GM12878 (cell line): ENCODE data around the gene COQ8B. TPM values are rescaled to one million over a fixed set of nuclear protein-coding genes. Genes with fewer than 3 reads are reported as not detected.

ENCODE experiments used
- ATAC-seq: fragments of 200-7000 bp; cut with Tn5 transposase; 3 replicates; pipeline ENCODE4 v1.9.1; 2020; ENCODE audit warnings: mild to moderate bottlenecking, moderate library complexity
- BruUV-seq: library from RNA; stranded (reverse); fragments of 400-500 nt; replicated peaks from 2 replicates; lab custom pipeline; 2021; lab: Mats Ljungman, UMichigan
- CTCF ChIA-PET: fragments of 300-600 bp; sonication (Branson Sonifier 250); formaldehyde crosslinking; extraction: SDS; loops from one replicate; lab custom pipeline; 2021; ENCODE audit warnings: inconsistent platforms; lab: Yijun Ruan, JAX
- POLR2A ChIA-PET: fragments of 350-600 bp; formaldehyde crosslinking; extraction: SDS; loops from one replicate; lab custom pipeline; 2021; ENCODE audit warnings: inconsistent platforms; lab: Charles Lee
- RAD21 ChIA-PET: fragments of 300-600 bp; sonication (Branson Sonifier 250); formaldehyde crosslinking; loops from one replicate; lab custom pipeline; 2023; ENCODE audit warnings: antibody characterized with exemption; ENCODE audit not compliant: unreplicated experiment; lab: Charles Lee
- SMC1A ChIA-PET: fragments of 300-600 bp; sonication (Branson Sonifier 250); formaldehyde crosslinking; loops from one replicate; lab custom pipeline; 2023; ENCODE audit not compliant: unreplicated experiment, uncharacterized antibody; lab: Charles Lee
- DNase-seq: peaks from one replicate; pipeline ENCODE4 v3.0.0-alpha.2; 2011; ENCODE audit warnings: low read depth, low spot score
- FAIRE-seq: peaks from 3 replicates; lab custom pipeline; 2011; peaks lifted over from hg19 to GRCh38; lab: Jason Lieb, UNC
- H2AFZ ChIP-seq: 2 replicates; pipeline ENCODE4 v1.6.0; 2011; ENCODE audit warnings: low read depth, low read length, control low read depth; ENCODE audit not compliant: control insufficient read depth
- H3K27ac ChIP-seq: 2 replicates; pipeline ENCODE4 v1.5.1; 2011; ENCODE audit warnings: control low read depth; ENCODE audit not compliant: control insufficient read depth, insufficient read depth
- H3K27me3 ChIP-seq, 2 experiments: replicated peaks in 1 of 2; 2 replicates each; pipeline versions ENCODE4 v1.6.0 to v1.6.1; 2011; ENCODE audit warnings: low read length in 1 of 2; ENCODE audit not compliant: control insufficient read depth in 2 of 2, insufficient read depth in 2 of 2
- H3K36me3 ChIP-seq, 2 experiments: 2 replicates each; pipeline ENCODE4 v1.5.1; 2011; ENCODE audit warnings: low read length in 1 of 2; ENCODE audit not compliant: control insufficient read depth in 2 of 2, insufficient read depth in 2 of 2
- H3K4me1 ChIP-seq: 2 replicates; pipeline ENCODE4 v1.6.1; 2011; ENCODE audit warnings: mild to moderate bottlenecking, low read length, moderate library complexity, mixed read lengths; ENCODE audit not compliant: control insufficient read depth, insufficient read depth
- H3K4me2 ChIP-seq: 2 replicates; pipeline ENCODE4 v1.6.0; 2011; ENCODE audit warnings: control low read depth; ENCODE audit not compliant: control insufficient read depth, insufficient read depth
- H3K4me3 ChIP-seq: fragments of 200-600 bp; sonication (generic); 2 replicates; pipeline ENCODE4 v1.5.1; 2016
- H3K79me2 ChIP-seq: 2 replicates; pipeline ENCODE4 v1.6.0; 2011; ENCODE audit warnings: low read length; ENCODE audit not compliant: control insufficient read depth, insufficient read depth
- H3K9ac ChIP-seq: 2 replicates; pipeline ENCODE4 v1.8.0; 2011; ENCODE audit warnings: low read length, control low read depth, mixed read lengths; ENCODE audit not compliant: control insufficient read depth, insufficient read depth
- H3K9me3 ChIP-seq: replicated peaks from 3 replicates; pipeline ENCODE4 v1.5.1; 2011; ENCODE audit warnings: mild to moderate bottlenecking, low read length; ENCODE audit not compliant: control insufficient read depth, insufficient read depth
- H4K20me1 ChIP-seq: 2 replicates; pipeline ENCODE4 v1.6.0; 2011; ENCODE audit not compliant: control insufficient read depth, insufficient read depth
- BACH1 ChIP-seq: fragments of 450-650 bp; IDR thresholded peaks from 2 replicates; pipeline ENCODE4 v1.6.1; 2017; ENCODE audit warnings: mild to moderate bottlenecking, borderline replicate concordance
- BHLHE40 ChIP-seq, 2 experiments: fragments of 450-650 bp in 1 of 2; IDR thresholded peaks; 2 replicates each; pipeline ENCODE4 v1.6.1; 2011 to 2017; ENCODE audit warnings: low read depth in 2 of 2, borderline replicate concordance in 1 of 2, improper control_type of control experiment in 1 of 2, low read length in 1 of 2, mild to moderate bottlenecking in 1 of 2
- FOXM1 ChIP-seq: IDR thresholded peaks from 2 replicates; pipeline ENCODE4 v1.6.1; 2012; ENCODE audit warnings: low read depth, mild to moderate bottlenecking, inconsistent platforms, low read length, moderate library complexity
- HDAC2 ChIP-seq: fragments of 200-600 bp; sonication (generic); IDR thresholded peaks from 2 replicates; pipeline ENCODE4 v1.6.1; 2017
- HDAC6 ChIP-seq: fragments of 200-600 bp; sonication (generic); IDR thresholded peaks from one replicate; pipeline ENCODE4 v1.8.0; 2017; ENCODE audit warnings: antibody characterized with exemption; ENCODE audit not compliant: unreplicated experiment
- IRF5 ChIP-seq: fragments of 450-650 bp; IDR thresholded peaks from 2 replicates; pipeline ENCODE4 v1.6.1; 2017; ENCODE audit warnings: borderline replicate concordance
- JUND ChIP-seq: IDR thresholded peaks from 2 replicates; pipeline ENCODE4 v1.6.1; 2012; ENCODE audit warnings: low read depth, mild to moderate bottlenecking, low read length, improper control_type of control experiment, moderate library complexity
- KAT2A ChIP-seq: conservative IDR thresholded peaks from 2 replicates; pipeline ENCODE4 v1.6.1; 2011; ENCODE audit warnings: low read depth, low read length; ENCODE audit not compliant: control insufficient read depth
- MEF2A ChIP-seq: IDR thresholded peaks from 2 replicates; pipeline ENCODE4 v1.6.1; 2011; ENCODE audit warnings: low read depth, mild to moderate bottlenecking, low read length, moderate library complexity; ENCODE audit not compliant: insufficient read depth
- MTA3 ChIP-seq: IDR thresholded peaks from 2 replicates; pipeline ENCODE4 v1.6.1; 2012; ENCODE audit warnings: low read length, inconsistent platforms, borderline replicate concordance
- POLR2A ChIP-seq: IDR thresholded peaks from 2 replicates; pipeline ENCODE4 v1.6.1; 2011; ENCODE audit warnings: low read depth, mild to moderate bottlenecking, low read length
- SREBF2 ChIP-seq: IDR thresholded peaks from 2 replicates; pipeline ENCODE4 v1.6.1; 2012; ENCODE audit warnings: mild to moderate bottlenecking, low read length
- ZBTB40 ChIP-seq: fragments of 450-650 bp; IDR thresholded peaks from 2 replicates; pipeline ENCODE4 v1.6.1; 2016; ENCODE audit warnings: mild to moderate bottlenecking, moderate library complexity, borderline replicate concordance
- ZNF622 ChIP-seq: fragments of 450-650 bp; IDR thresholded peaks from 2 replicates; pipeline ENCODE4 v1.6.1; 2017; ENCODE audit warnings: mild to moderate bottlenecking, inconsistent platforms
- WGBS: methylation state at CpG from one replicate; pipeline ENCODE4 v1.1.6; 2016; ENCODE audit warnings: low lambda C conversion rate; ENCODE audit not compliant: insufficient replicate concordance, insufficient coverage; ENCODE audit errors: missing lambda C conversion rate; 5-methylcytosine and 5-hydroxymethylcytosine counted together
- in situ Hi-C: fragments of 300-500 bp; cut with MboI; formaldehyde crosslinking; loops from 9 replicates; pipeline ENCODE4 v1.14.3; 2018; ENCODE audit warnings: mixed read lengths
- intact Hi-C: fragments of 100-400 bp; cut with micrococcal nuclease; formaldehyde crosslinking; loops from one replicate; pipeline ENCODE4 v1.14.2; 2022; ENCODE audit not compliant: unreplicated experiment
- polyA plus RNA-seq, 11 experiments: library from polyadenylated mRNA; depleted of rRNA in 4 of 11; unstranded in 6 of 11; stranded (reverse) in 5 of 11; fragments of >200 nt; fragmentation: Nextera tagmentation in 4 of 11; fragmentation: Illumina TruSeq in 1 of 11; extraction: Ambion mirVana in 4 of 11; extraction: Trizol in 1 of 11; gene quantifications; 1 replicate in 1 of 11; 2 replicates in 10 of 11; pipeline versions ENCODE4 v1.2.1 to v1.2.3, GENCODE V29; 2011 to 2016; ENCODE audit warnings: inconsistent platforms in 2 of 11, missing spikeins in 2 of 11, low read depth in 1 of 11
- total RNA-seq, 4 experiments: library from RNA; depleted of rRNA in 3 of 4; stranded (reverse); fragments of >200 nt in 3 of 4; fragmentation: Illumina TruSeq in 1 of 4; extraction: Trizol in 1 of 4; gene quantifications; 2 replicates each; pipeline versions ENCODE4 v1.2.1 to v1.2.3, GENCODE V29; 2013 to 2021

Gene COQ8B
- total and polyA plus RNA-seq, 10 of the 15 experiments (the other 5 are each of a cell fraction or from before 2014, with no cell fraction given) = 0.39 to 37.1 (median 16.8) TPM

- ChIA-PET CTCF (interaction anchor here (1.4 to 4.5 kb wide), 4 partner anchors 63 to 79 kb away, joined by 5 to 26 read pairs (median 7); no protein-coding TSS in a partner anchor), POLR2A (interaction anchor here (1.5 kb wide), 1 partner anchor 26 kb away, joined by 5 read pairs; the partner anchor contains the start of genes COQ8B and ITPKC), RAD21 (no interaction called here), SMC1A (interaction anchor here (1.5 kb wide), 1 partner anchor 79 kb away, joined by 3 read pairs; no protein-coding TSS in a partner anchor)
- no peak for ATAC-seq
- H3K27me3 ChIP-seq = no peaks in the 10 kb centered on the region
- DNase-seq = no peak
- FAIRE-seq = no peak
- H3K4me1 ChIP-seq = no peaks in the 10 kb centered on the region
- no peak overlapping the region for H3K9ac ChIP-seq
- no peaks in the 10 kb centered on the region for H3K79me2 ChIP-seq
- H3K27ac ChIP-seq = no peak overlapping the region
- in situ Hi-C loops (no loop called here), intact Hi-C loops (no loop called here)
- no peaks in the 10 kb centered on the region for H3K9me3 ChIP-seq
- no TSS peak for BruUV-seq
- no peak overlapping the region for H2AFZ ChIP-seq
- 85% methylated on average over 16 of the region's 17 CpGs for WGBS
- TF ChIP-seq ZBTB40 = no peak
- no peak for TF ChIP-seq MEF2A
- no peak for TF ChIP-seq BACH1
- no peak for TF ChIP-seq KAT2A
- TF ChIP-seq BHLHE40 (IDR thresholded peaks at IDR 0.05; ENCODE audit: borderline replicate concordance in 1 of 2, low read depth in 2 of 2, low read length in 1 of 2) = no peak
- TF ChIP-seq MTA3 = no peak
- no peak for TF ChIP-seq HDAC6
- no peak for TF ChIP-seq POLR2A
- no peak for TF ChIP-seq SREBF2
- TF ChIP-seq ZNF622 = no peak
- no peak for TF ChIP-seq IRF5
- no peak for TF ChIP-seq JUND
- no peak for TF ChIP-seq FOXM1
- TF ChIP-seq HDAC2 = no peak
- H3K4me2 ChIP-seq = no peak overlapping the region
- no peaks in the 10 kb centered on the region for H4K20me1 ChIP-seq
- H3K36me3 ChIP-seq = no peaks in the 10 kb centered on the region; a peak in 3 of 4 replicates
- no peak overlapping the region for H3K4me3 ChIP-seq
Observed at GRCh38 chr19:40742477-40742876, 25.8 kb upstream of the COQ8B start.
